ENCODE data around the gene ARL11.

The ARL11 gene

DNA sequence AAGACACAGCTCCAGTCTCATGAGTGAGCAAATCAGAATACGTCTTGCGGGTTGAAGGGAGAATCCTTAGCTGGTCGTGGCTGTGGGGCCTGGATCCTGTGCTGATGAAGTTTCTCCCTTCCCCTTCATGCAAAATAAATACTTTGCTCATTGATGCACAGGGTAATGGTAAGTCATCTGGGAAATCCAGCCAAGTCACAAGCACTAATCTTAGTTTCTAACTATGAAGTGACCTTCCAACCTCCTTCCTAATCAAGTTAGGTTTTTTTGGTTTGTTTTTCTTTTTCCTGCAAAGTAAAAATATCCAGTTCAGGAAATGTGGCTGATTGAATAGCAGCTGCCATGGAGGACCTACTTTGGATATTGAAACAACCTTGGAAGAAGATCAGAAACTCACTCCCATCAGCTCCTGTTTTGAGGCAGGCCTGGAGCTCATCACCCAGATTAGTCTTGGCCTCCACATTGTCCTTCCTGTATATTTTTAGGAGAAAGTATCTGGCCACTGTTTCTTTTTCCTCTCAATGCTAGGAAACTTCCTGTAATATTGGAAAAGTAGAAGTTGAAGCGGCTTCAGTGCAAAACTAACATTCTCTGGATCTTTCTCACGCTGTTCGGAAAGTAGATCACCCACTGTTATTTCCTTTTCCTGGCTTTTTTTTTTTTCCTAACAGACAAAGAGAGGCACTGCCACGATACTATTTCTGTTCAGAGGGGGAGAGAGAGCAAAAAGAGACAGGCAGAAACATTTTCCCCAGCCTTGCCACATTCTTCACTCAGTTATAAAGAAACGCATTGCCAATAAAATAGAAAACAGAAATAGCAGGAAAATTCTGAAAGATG lies 12.3 kb upstream of the ARL11 start:
- DNase-seq: no peak

DNA sequence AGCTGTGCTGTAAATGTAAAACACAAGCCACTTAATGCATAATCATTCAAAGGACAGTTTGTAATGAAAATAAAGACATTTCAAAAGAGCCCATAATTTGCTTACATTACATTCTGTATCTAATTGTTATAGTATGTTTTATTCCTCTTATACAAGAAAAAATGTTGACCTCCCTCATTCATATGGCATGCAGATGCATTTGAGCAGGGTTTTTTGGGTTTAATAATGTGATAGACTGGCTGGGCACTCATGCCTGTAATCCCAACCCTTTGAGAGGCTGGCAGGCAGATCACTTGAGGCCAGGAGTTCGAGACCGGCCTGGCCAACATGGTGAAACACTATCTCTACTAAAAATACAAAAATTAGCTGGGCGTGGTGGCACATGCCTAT lies 11.6 kb upstream of the ARL11 start:
- no peak for DNase-seq

DNA sequence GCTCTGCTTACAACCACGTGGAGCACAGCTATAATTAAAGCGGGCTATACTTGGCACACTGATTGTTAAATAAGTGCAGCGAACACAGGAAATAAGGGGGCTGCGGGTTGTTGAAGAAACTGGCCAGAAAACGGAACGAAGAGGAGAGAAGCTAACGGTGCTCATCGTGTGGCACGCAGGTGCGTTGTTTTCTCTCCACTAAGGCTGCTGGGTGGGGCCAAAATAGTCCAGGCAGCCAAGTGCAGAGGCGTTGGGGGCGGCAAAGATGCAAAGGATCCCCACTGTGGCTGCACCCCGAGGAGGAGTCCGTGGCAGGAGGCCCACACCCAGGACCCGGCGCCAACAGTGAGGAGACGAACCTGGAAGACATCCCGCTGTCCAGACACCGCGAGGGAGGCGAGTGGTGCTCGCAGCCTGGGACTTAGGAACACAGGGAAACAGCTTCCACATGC lies 8.1 kb upstream of the ARL11 start:
- no peak for DNase-seq

DNA sequence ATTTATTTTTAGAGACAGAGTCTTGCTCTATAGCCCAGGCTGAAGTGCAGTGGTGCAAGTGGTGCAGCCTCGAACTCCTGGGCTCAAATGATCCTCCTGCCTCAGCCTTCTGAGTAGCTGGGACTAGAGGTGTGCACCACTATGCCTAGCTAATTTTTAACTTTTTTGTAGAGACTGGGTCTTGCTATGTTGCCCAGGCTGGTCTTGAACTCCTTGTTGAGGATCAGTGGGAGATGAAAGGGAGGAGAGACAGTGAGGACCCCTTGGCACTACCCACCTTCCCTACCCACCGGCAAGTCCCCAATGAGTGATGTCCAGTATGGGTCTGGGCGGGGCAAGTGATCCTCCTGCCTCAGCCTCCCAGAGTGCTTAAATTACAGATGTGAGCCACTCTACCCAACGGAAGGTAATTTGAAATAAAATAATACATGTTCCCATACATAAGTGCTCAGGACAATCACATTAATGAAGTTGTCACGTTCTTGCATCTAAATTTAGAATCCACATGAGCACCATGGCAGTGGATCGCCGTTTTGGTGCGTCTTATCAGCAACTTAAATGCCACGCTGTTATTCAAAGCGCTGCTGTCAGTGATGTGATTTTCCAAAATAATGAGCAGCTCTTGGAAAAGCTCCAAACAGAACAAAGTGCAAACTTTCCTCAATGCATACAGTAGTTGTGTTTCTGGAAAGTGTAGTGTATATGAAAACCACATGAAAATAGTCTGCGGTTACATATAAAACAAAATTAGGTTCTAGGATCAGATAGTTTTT lies 5.9 kb upstream of the ARL11 start:
- DNase-seq: no peak

DNA sequence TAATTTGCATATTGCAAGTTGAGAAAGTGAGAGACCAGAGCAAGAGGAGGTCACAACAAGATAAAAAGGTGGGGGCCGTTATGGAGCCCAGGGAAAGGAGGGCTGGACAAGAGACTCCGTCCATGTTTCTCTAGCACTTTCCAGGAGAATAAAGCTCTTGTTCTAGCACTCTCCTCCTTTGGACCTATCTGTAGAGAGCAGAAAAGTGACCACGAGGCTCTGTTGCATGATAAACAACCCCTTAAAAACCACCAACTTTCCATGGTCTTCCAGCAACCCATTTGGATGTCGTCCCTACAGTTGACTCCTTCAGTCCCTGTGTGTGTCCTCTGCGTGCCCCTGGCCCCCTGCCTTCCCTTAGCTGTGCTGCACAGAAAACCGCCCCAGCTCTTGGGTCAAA lies 4.1 kb upstream of the ARL11 start:
- DNase-seq: no peak

DNA sequence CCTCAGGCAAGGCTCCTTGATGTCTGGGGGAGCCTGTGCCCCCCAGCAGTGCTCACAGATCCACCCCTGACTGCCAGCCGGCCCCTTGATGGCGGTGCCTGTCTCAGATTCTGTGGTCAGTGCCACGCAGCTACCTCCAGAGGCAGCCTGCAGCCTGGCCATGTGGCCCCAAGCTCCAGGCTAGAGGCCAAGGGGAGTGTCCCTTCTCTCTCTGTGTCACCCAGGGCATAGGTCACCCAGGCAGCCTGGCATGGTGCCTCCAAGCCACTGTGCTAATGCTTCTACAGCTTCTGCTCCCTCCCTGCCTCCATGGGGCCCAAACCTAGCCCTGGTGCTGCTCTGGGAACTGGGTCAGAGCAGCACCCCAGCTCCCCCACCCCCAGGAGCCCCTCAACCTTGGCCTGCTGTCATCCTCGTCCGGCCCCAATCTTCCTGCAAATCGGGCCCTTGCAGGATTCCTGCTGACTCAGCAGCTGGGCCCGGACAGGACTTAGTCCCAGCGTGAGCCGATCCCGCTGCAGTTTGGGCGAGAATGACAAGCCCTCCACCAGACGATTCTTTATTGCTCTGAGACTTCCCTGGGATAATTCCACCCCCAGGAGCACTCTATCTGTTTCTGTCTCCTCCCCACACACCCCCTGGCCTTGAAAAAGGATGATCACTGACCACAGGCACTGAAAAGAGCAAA lies 2.8 kb upstream of the ARL11 start:
- DNase-seq: no peak

DNA sequence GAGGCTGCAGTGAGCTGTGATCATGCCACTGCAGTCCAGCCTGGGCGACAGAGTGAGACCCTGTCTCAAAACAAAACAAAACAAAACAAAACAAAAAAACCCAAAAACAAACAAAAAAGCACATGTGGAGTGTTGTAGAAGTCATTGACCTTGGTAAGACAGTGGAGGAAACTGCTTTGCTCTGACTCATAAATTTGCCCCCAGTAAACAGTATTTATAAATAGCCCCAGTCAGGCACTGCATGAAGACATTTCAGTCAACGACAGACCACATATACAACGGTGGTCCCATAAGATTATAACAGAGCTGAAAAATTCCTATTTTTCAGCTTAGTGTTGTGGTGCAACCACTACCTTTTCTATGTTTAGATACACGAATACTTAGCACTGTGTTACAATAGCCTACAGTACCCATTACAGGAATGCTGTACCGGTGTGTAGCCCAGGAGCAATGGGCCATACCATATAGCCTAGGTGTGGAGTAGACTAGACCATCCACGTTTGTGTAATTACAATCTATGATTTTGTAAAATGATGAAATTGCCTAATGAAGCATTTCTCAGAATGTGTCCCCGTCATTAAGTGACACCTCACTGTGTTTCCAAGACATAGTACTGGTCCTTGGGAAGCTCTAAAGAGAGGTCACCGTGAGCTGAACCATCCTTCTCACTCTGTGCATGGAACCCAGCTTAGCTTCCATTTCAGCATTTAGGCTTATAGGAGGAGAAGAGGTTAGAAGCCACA lies 1.1 kb downstream of the ARL11 start:
- no peak for DNase-seq

DNA sequence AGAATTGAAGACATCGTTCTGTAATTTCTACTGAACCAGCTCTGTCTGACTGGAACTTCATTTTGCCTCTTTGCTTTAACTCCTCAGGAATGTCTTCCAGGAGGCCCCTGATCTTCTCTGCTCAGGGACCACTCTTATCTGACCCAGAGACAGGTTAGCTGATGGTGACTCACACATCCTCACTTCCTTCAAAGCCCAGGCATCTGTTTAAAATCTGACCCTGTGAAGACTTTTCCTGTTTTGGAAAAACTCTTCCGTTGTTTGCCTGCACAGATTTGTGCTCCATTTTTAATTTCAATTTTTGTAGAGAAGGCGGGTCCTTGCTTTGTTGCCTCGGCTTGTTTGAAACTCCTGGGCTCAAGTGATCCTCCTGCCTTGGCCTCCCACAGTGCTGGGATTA lies 1.6 kb downstream of the ARL11 start:
- no peak for DNase-seq

DNA sequence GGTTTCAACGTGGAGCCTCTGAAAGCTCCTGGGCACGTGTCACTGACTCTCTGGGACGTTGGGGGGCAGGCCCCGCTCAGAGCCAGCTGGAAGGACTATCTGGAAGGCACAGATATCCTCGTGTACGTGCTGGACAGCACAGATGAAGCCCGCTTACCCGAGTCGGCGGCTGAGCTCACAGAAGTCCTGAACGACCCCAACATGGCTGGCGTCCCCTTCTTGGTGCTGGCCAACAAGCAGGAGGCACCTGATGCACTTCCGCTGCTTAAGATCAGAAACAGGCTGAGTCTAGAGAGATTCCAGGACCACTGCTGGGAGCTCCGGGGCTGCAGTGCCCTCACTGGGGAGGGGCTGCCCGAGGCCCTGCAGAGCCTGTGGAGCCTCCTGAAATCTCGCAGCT lies 2.3 kb downstream of the ARL11 start:
- no peak for DNase-seq

DNA sequence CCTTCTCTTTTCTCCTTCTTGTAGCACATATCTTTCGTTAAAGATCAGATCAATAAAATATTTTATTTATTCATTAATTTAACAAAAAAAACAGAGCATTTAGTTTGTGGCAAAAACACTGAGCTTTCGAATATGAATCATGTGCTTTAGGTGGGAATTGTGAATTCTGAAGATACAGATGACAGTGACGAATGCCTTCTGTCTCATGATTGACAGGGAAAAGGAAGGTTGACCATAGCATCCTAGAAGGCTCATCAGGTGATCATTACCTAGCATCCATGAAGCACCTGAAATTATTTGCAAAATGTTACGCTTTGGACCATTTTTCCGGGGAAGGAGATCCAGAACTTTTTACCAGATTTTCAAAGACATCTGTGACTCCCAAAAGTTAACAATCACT lies 3.8 kb downstream of the ARL11 start:
- DNase-seq: no peak

DNA sequence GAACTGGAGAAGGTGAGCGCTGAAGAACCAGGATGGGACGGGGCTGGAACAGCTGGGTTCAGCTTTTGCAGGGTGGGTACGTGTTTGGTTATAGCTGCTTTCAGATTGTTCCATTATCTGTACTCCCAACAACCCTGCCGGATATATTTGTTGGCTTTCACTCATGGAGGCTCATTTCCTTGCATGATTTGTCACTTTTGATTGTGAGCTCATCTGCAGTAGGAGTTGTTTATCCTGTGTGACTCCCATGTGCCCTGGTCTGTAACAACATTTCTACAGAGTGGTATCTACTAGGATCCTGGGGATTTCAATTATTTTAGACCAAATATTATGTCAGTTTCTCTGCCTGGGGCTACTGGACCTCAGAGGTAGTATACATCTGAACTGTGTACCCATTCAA lies 5.4 kb downstream of the ARL11 start:
- no peak for DNase-seq

DNA sequence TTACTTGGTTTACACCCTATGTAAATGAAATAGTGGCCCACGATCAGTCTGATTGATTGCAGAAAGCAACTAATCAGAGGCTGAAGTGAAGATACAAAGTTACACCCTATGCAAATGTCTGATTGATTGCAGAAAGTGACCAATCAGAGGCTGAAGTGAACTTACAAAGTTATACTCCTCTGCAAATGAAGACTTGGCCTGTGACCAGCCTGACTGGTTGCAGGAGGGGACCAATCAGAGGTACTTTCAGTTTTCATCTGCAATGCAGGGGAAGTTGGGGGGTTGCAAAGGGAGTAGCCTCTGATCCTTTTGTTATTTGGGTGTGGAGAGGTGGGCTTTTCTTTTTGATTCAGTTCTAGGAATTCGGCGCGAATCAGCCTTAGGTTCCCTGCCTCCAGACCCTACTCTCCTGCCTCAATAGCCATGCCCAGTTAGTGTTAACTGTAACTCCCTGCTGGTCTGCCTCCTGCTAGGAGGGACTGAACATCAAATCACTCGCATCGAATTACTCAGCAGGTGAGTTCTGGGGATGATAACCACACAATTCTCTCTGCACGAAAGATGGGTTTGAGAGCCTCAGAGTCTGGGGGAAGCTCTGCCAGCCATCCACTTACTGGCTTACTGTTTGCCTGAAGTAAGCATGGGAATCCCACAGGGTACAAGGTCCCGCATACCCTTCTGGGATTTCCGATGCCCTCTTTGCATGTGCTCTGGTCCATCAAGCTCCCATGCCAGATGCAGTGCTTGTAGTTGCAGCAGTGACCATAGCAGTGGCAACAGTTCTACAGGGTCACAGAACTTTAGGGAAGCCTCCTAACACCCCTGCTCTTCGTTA lies 7.5 kb downstream of the ARL11 start:
- DNase-seq: no peak

DNA sequence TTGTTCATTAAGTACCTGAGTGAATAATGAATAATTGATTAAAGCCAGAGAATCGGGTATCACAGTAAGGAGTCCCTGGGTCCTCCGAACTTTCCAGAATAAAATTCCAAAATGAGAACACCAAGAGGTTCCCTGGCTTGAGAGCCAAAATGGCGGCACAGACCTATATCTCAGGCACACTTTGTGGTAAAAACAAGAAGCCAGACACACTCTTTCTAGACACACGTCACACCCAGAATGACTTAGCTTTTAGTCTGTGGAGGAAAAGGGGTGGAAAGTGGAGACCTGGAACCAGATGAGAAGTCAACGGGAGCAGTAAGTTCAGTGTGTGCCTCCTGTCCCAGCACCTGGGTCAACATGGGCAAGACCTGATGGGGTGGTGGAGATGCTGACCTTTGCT lies 8.4 kb downstream of the ARL11 start:
- DNase-seq: no peak

DNA sequence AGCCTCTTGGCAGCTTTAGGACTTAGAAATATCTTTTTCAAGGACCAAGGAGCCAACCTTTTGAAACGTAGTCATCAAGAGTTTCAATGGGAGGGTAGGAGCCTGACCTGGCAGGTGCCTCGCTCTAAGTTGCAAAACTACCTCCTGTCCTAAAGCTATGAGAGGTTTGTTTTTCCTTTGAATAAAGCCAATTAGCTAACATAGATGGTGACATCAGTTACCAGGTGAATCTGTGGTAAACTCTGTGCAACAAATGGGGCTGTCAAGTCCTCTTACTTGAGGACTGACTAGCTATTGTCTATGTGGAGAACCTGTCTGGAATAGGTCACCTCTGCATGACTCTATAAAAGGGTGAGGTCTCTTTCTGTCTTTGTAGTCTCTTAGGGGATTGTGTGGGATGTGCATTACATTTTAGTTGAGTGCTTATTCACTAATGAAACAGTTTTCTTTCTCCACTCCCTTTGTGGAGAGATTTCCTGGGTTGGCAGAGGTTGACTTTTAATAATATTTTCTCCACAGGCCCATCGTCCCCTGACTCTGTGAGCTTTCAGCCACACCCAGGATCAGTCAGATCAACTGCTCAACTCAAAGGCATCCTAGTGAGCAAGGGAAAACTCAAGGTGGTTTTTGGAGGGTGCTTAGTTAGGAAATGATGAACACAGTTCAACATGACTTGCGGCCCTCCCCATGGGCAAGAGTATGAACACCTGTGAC lies 9.9 kb downstream of the ARL11 start:
- DNase-seq: no peak

DNA sequence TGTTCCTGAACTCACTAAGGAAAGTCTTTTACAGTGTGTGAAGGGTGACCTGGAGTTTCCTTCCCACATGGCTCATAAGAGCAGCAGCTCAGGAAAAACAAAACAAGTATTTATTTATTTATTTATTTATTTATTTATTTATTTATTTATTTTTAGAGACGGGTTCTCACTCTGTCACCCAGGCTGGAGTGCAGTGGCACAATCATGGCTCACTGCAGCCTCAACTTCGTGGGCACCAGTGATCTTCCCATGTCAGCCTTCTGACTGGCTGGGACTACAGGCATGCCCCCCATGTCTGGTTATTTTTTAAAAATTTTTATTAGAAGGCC lies 10.4 kb downstream of the ARL11 start:
- DNase-seq: no peak

DNA sequence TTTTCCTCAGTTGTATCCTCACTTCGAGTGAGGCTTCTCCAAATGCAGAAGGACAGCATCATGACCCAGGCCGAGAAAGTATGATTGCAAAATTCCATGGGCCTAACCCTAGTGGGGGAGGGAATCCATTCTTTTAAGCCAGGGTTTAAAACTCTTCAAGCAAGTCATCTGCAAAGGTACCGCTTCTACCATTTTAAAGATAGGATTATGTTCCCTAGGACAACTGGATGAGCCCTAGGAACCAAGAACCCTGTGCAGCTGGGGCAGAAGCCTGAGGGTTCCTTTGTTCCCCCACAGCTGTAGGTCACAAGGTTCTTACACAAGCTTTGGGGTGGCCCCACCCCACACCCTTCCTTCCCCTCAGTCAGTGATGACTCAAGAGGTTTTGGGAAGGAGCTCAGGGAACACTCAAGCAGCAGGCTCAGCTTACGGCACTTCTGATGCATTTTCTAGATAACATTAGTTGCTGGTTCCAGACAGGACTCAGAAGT lies 13.5 kb downstream of the ARL11 start:
- DNase-seq: no peak

DNA sequence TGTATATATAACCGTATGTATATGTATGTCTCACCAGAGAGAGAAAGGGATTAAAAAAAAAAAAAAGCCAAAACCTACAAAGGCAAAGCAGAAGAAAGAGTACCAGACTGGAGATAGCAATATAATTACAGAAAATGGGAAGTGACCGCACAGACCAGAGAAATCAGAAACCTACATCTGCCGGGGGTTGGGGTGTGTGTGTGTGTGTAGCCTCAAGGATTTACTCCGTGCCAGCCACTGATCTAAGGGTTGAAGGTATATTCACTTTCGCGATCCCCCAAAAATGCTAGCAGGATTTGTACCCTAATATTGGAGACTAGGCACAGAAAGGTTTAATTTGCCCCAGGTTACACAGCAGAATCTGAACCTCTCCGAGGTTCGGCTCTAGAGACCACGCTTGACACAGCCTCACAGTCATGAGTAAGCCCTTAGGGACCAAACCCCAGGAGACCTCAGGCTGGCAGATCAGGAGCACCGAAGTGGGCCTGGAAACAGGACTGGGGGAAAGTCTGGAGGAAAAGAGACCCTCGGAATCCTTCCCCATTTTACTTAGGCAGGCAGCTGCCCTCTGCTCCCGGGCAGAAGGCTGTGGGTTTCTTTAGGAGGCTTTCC lies 14.8 kb downstream of the ARL11 start:
- DNase-seq: no peak

DNA sequence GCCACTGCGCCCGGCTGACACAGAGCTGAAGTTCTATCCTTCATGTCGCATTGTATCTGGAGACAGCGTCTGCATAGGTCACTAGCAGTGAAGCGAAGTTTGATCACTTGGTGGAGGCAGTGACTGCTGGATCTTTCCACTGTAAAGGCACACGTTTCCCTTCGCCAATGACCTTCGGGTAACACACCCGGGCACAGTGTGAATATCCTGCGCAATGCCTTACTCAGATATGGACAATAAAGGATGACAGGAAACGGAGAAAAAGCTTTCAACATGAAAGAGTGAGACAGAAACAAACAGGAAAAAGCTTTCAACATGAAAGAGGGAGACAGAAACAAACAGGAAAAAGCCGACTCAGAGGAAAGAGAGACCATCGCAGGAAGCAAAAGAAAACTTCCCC lies 17.1 kb downstream of the ARL11 start:
- no peak for DNase-seq

DNA sequence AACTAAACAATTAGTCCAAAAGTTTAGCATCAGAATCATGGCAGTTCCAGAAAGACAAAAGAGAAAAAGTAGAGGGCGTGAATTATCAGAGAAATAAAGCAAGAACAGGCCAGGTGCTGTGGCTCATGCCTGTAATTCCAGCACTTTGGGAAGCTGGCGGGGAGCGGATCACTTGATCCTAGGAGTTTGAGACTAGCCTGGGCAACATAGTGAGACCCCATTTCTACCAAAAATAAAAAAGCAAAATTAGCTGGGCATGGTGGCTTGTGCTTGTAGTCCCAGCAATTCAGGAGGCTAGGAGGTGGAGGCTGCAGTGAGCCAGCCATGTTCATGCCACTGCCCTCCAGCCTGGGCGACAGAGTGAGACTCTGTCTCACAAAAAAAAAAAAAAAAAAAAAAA lies 18.4 kb downstream of the ARL11 start:
- no peak for DNase-seq

DNA sequence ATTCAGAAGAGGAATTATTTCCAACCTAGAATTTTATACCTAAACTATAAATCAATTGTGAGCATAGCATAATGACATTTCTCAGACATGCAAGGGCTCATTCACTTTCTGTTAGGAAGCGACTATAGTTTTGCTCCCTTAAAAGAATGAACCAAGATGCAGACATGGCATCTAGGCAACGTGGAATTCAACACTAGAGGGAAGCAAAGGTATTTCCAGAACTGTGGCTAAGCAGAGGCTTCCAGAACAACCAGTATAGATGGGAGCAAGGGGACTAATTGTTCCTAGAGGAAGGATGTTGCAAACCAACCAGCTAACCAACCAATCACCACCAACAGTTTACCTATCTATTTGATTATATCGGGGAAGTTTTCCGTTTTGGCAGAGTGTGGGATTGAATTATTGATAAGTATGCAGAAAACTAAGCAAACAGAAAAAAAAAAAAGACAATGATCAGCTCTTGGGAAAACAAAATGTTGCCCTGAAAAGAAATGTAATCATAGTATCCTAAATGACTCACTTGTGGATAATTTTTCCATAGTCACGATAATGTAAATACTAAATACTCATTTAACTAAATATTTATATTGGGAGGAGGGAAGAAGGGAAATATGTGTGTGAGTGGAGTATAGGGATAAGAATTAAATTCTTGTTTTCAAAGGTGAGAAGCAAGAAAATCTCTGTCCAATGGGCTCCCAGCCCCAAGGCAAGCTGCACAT lies 21.1 kb downstream of the ARL11 start:
- no peak for DNase-seq
